Inflammatory macrophage treated with lipopolysaccharide for 4 hours (primary cell): ENCODE results near the gene STK38.
"Not testable (repeated sequence)": the region's sequence is repeated elsewhere in the genome, so short reads cannot be mapped to it uniquely, and the experiment has no call there.

ENCODE experiments used
- DNase-seq: peaks from one replicate; pipeline ENCODE4 v3.0.0-alpha.2; 2020

The STK38 gene

DNA sequence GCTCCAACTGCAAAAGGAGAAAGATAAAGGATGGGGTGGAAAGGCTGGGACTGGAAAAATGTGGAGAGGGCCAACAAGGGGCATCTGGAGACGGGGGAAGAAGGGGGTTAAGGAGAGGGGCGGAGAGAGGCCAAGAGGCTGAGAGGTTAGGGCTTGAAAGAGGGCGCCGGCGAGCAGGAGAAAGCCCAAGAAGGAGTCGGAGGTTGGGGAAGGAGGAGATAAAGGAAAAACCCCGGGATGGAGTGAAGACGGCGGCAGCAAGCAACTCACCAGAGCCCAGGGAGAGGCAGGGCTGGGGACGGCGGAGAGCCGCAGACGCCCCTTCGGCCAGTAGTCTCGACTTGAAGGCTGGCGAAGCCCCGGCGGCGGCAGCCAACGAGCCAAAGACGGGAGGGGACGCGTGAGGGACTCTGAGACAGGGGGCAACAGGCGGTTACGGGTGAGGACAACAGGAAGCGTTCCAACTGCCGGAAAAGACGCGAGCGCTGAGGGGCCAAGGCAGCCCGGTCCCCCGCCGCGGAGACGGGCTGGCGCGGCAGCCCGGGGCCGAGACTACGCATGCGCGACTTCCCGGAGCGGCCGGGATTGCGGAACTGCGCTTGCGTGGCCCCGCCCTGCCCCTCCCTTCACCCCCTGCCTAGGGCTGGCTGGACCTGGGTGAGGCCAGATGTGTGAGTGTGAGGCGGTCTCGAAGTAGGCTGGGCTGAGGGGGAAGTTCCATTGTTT, at the start of gene STK38:
STK38 (minus strand) TSS at position 560 of the 726 bp plus-strand sequence. CDS start 7,277 bp downstream, outside the sequence.
- DNase-seq = peak; percentile 94

DNA sequence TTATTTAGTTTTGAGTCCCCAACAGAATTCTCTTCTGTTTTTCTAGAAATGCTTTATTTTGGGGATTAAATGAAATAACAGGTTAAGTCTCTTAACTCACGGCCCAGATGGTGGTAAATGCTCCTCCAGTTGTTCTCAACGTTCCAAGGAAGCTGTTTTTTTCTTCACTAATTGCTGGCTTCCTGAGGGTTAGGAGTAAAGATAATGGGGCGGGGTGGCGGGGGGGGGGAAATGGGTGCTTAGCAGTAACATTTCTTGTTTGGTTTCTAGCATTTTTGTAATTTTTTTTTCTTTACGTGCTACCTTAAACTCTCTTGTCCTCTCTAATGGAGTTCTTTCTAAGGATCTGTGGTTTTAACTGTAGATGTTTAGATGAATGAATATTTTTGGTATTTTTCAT, 49.1 kb upstream of the STK38 start:
- DNase-seq = no peak

DNA sequence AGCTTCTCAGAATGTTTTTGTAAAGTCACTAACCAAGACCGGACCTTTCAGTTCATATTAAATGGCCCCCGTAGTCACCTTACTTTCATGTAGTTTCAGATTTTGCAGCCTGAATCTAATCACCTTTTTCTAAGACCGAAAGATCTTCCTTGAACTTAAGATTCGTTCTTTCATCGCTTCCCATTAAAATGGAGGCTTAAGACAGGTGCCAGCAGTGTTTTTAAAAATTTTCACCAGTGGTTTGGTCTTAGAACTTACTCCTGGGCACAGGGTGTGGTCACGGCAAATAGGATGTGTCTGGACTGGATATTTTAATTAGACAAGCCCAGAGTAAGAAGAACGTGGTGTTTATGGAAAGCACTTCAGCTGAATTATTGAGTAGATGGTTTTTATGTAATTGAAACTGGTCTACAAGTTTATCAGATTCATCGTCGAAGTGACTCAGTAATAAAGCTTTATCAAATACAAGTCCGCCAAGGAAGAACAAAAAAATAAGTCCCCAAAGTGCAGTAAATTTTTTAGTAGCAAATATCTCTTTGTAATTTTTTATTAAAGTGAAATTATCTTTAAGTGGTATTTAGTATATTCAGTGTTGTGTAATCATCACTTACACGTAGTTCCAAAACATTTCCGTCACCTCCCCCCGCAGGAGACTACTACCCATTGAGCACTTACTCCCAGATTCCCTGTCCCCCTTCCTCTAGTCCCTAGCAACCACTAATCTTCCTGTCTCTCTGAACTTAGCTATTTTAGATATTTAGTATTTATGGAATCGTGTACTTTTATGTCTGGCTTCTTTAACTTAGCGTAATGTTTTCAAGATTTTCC, 47.8 kb upstream of the STK38 start:
- DNase-seq = peak; percentile 68

DNA sequence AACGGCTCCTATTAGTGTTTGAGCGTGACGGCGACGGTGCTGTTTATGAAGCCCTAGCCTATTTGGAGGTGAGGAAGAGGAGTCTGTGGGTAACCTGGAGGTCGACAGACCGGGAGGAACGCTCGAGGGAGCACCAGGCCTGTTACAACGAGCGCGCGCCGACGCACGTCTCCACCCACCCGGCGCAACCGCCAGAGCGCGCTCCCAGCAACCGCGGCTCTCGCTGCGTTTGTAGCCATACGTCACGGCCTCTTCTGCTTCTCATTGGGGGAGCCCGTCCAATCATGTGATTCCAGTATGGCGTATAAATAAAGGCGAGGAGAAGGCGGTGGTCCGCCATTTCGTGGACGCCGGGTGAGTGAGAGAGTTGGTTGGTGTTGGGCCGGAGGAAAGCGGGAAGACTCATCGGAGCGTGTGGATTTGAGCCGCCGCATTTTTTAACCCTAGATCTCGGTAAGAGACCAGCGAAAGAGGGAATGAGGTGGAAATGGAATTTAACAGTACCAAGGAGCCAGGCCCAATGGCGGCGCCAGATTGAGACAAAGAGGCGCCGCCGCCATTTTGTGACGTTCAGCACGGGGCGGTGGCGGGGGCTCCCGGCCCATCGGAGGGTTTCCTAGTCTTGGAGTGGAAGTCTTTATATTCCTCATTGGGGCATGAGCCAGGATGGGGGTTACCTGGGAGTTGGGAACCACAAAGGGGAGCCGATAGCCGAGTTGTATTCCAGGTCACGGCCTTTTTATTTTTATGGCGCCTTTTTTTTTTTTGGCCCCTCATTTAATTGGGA, 46.9 kb upstream of the STK38 start, which contains the start of gene SRSF3:
SRSF3 (plus strand) TSS at position 334 of the 787 bp plus-strand sequence. CDS start 2,401 bp downstream, outside the sequence.
- DNase-seq = peak; percentile 99

DNA sequence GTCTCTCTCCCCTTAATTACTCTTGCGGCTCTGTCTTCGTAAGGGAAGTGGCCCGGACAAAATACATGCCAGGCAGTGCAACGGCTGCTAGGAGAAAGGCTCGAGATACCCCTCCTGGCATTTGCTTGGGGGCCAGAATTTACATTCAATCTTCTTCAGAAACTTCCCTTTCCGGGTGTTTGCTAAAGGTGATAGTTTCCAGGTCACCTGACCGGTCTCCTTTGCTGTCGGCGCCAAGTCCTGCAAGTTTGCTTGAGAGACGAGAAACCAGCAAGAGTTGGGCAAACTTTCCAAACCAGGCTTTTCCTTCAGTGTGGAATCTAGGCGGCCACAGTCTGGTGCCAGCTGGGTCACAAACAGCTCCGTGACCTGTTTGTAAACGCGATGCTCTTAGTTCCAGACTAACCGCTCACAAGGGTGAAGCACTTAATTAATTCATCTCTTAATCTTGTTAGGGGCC, 46.3 kb upstream of the STK38 start:
- DNase-seq = peak; percentile 52

DNA sequence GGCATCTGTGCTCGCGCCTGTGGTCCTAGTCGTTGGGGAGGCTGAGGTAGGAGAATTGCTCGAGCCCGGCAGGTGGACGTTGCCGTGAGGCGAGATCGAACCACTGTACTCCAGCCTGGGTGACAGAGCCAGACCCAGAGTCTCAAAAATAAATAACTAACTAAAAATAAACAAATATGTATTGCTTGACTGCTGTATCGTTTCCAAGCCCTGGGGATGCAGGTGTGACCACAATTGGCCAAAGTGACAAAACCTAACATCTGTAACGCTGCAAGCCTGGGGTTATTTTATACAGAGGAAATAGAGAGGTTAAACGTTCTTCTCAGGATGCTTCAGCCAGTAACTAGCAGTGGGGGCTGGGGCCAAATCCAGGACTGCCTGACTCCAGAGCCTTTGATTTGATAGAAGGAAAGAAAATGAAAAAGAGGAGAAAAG, 45.0 kb upstream of the STK38 start:
- no peak for DNase-seq

DNA sequence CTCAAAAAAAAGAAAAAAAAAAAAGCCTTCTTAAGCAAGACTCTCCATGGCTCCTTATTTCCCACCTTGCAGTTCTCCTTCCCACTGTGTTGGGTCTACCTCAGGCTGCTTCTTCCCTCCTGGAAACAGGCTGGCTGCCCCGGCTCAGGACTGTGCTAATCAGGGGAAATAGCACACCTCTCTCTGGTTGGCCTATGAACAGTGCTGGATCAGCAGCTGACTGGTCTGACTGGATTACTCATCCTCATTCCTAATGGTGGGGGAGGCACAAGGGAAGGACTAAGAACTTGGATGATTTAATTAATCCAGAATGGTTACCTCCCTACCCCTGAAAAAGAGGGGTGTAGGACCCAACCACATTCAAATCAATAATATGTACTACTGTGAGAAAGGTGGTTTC, 43.0 kb upstream of the STK38 start:
- DNase-seq = no peak

DNA sequence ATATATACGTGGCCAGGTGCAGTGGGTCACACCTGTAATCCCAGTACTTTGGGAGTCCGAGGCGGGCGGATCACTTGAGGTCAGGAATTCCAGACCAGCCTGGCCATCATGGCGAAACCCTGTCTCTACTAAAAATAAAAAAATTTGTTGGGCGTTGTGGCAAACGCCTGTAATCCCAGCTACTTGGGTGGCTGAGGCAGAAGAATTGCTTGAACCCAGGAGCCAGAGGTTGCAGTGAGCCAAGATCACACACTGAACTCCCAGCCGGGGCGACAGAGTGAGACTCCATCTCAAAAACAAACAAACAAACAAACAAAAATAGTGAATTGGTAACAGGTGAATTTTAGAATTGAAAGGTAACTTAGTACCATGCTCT, 41.7 kb upstream of the STK38 start:
- not testable (repeated sequence) for DNase-seq

DNA sequence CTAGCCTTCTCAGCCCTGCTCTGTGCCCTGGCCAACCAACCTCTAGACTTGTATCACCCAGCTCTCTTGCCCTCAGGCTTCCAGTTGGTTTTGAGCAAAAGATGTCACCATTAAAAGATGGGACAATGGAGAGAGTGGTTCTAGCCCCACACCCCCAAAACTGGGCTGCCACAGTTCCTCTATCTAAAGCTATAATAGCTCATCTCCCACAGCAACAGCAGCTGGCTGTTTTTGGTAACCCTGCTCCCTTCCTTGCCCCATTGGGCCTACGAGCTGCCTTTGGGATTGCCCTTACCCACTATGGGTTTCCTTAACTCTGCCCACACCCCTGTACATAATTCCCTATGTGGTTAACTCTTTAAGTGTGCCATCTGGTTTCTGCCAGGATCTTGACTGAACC, 39.3 kb upstream of the STK38 start:
- no peak for DNase-seq

DNA sequence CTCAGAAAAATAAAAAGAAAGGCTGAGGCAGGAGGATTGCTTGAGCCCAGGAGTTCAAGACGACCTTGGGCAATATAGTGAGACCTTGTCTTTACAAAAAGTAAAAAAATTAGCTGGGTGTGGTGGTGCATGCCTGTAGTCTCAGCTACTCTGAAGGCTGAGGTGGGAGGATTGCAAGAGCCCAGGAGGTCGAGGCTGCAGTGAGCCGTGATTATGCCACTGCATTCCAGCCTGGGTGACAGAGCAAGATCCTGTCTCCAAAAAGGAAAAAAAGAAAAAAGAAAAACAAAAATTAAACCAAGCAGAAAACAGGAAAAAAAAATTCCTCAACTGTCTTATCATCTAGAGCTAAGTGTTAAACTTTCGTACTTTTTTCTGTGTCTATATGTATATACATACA, 34.4 kb upstream of the STK38 start:
- no peak for DNase-seq

DNA sequence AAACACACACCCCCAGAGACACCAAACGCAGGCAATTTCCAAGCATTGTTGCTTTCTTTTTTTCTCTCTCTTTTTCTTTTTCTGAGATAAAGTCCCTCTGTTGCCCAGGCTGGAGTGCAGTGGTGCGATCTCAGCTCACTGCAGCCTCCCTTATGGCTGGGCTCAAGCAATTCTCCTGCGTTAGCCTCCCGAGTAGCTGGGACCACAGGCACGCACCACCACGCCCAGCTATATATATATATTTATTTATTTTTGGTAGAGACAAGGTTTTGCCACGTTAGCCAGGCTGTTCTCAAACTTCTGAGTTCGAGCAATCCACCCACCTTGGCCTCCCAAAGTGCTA, 32.9 kb upstream of the STK38 start:
- no peak for DNase-seq

DNA sequence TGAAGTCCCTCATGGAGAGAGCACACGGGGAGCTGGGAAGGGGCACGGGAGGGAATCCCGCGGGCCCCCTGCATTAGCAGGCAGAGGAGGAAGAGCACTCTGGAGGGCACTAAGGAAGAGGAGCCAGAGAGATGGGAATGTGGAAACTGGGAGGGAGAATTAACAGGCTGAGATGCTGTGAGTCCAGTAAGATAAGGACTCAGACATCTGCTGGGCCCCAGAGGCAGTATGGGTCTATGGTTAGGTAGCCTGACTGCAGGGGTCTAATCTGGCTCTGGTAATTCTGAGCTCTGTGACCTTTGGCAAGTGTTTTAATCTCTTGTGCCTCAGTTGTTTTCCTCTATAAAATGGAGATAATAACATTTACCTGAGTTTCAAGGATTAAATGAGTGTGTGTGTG, 31.2 kb upstream of the STK38 start:
- no peak for DNase-seq

DNA sequence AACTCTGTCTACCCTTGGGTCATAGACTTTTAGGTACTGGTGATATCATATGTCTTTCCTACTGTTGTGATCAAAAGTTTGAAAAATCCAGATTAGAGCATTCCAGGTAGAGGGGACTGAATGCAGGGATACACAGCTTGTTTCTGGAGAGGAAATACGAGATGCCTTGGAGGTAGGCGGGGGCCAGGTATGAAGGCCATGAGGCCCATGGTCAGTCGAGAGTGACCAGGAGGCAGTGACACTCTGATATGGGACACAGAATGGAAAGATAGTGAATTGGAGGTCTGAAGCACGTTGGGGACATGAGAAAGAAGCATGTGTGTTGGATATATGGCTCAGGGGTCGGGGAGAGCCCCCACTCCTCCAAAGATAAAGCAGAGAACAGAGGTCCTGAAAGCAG, 30.8 kb upstream of the STK38 start:
- no peak for DNase-seq

DNA sequence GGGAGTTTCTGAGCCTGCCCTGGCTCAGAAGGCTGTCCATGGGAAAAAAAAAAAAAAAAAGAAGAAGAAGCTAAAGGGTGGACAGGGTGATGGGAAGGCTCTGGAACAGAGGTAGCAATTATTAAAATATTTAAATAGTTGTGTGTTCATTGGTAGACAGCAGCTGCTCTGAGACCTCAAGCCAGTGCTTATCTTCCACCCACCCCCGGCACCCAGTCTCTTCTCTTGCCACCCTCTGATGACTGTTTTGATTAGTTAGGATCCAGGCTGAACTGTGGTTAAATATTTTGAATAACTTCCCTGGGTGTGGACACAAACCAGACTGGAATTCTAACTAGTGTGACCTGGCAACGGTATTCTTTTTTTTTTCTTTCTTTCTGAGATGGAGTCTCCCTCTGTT, 30.0 kb upstream of the STK38 start:
- DNase-seq = no peak

DNA sequence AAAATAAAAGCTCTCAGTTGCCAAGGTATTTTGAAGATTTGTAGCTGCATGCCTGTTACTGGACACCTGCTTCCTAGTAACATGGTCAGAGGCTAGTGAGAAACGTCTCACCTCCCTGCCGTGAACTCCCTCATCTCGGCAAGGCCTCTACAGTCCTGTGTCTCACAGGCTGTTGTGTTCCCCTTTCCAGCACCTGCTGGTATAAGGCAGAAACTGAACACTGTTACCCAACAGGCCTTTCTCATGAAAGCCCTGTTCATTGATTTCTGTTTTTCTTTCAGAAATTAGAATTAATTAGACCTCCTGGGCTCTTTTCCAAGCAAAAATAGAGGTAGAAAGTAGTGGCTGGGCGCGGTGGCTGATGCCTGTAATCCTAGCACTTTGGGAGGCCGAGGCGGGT, 29.3 kb upstream of the STK38 start:
- DNase-seq = peak; percentile 42

DNA sequence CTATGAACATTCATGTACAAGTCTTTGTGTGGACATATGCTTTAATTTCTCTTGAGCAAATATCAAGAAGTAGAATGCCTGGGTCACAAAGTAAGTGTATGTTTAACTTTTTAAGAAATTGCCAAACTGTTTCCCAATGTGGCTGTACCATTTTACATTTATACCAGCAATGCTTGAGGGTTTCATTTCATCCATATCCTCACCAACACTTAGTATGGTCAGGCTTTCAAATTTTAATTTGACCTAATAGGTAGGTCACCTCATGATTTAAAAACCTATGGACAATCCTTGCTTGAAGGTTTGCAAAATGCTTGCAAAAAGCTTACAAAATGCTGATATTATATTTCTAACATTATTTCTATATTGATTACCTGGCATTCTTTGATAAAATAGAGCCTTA, 27.4 kb upstream of the STK38 start:
- DNase-seq = no peak

DNA sequence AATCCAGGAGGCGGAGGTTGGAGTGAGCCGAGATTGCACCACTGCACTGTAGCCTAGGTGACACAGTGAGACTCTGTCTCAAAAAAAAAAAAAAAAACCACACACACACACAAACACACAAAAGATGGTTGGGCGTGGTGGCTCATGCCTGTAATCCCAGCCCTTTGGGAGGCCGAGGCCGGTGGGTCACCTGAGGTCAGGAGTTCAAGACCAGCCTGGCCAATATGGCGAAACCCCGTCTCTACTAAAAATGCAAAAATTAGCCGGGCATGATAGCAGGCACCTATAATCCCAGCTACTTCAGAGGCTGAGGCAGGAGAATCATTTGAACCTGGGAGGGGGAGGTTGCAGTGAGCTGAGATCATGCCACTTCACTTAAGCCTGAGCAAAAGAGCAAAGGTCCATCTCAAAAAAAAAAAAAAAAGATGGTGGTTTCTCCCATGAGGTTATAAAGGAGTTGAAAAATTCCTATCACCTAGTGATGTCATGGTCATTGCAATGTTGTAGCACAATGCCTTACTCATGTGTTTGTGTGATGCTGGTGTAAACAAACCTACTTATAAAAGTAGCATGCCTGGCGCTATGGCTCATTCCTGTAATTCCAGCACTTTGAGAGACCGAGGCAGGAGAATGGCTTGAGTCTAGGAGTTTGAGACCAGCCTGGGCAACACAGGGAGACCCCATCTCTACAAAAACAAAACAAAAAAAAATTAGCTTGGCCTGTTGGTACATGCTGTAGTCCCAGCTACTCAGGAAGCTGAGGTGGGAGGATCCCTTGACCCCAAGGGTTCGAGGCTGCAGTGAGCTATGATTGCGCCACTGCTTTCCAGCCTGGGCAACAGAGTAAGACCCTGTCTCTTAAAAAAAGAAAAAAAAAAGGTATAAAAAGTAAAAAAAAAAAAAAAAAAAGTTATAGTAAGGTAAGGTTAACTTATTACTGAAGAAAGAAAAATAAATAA, 25.4 kb upstream of the STK38 start:
- DNase-seq = not testable (repeated sequence)

DNA sequence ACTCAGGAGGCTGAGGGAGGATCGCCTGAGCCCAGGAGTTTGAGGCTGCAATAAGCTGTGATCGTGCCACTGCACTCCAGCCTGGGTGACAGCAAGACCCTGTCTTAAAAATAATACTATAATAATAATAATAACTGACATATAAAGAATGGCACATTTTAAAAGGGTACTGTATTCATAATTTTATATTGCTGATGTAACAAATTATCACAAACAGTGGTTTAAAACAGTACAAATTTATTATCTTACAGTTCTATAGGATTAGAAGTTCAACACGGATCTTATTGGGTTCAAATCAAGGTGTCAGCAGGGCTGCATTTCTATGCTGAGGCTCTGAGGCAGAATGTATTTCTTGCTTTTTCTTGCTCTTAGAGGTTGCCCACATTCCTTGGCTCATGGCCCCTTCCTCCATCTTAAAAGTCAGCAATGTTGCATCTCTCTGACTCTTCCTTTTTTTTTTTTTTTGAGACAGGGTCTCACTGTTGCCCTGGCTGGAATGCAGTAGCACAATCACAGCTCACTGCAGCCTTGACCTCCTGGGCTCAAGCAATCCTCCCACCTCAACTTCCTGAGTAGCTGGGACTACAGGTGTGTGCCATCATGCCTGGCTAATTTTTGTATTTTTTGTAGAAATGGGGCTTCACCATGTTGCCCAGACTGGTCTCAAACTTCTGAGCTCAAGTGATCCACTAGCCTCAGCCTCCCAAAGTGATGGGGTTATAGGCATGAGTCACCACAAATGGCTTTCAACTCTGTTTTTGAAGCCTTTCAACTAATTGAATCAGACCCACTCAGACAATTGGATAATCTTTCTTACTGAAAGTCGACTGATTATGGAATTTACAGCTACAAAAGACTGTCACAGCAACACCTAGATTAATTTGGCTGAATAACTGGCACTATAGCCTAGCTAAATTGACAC, 24.1 kb upstream of the STK38 start:
- DNase-seq = no peak

DNA sequence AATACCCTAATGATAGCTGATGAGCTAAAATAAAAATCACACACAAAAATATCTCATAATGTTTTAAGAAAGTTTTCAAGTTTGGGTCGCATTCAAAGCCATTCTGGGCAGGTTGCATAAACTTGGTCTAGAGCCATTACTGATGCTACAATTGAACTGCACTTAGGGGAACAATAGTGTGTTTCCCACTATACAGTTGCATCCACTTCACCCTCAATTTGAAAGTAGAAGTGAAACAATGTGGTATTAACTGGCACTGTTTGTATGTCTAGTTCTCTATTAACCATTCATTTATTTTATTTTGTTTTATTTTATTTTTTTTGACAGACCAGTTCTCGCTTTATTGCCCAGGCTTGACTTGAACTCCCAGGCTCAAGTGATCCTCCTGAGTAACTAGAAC, 23.0 kb upstream of the STK38 start:
- DNase-seq = peak; percentile 79

DNA sequence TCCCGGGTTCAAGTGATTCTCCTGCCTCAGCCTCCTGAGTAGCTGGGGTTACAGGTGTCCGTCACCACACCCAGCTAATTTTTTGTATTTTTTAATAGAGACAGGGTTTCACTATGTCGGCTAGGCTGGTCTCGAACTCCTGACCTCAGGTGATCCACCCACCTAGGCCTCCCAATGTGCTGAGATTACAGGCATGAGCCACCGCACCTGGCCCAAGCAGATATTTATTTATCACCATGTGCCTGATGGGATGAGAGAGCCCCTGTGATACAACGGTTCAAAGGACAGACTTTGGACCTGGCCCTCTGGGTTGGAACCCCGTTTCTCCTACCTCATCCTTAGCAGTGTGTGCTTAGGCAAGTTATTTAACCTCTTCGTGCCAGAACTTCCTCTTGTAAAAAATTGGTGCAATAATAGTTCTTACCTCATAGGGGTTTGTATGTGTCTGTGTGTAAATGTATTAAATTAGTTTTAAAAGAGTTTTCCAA, 19.2 kb upstream of the STK38 start:
- peak; percentile 39 for DNase-seq

DNA sequence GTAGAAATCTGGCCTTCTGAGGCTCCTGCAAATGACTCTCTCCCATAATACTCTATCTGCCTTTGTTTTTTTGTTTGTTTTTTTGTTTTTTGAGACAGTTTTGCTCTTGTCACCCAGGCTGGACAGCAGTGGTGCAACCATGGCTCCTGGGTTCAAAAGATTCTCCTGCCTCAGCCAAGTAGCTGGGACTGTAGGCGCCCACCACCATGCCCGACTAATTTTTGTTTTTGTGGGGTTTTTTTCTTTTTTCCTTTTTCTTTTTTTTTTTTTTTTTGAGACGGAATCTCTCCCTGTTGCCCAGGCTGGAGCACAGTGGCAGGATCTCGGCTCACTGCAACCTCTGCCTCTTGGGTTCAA, 16.6 kb upstream of the STK38 start:
- DNase-seq = no peak
